ENCODE measurements around the gene RTL10. TPM values are rescaled to one million over a fixed set of nuclear protein-coding genes. Genes with fewer than 3 reads are reported as not detected.

Gene RTL10
- total RNA-seq = 20.5 TPM
- long read RNA-seq, full-length matches to known transcripts = 10 of 25 reads
- long read RNA-seq, partial matches to known transcripts = 0 of 25 reads
- long read RNA-seq, other reads (novel, unspliced or antisense) = 15 of 25 reads

- DNase-seq = peak; percentile 99
- H3K9me3 ChIP-seq = no peaks in the 10 kb centered on the region
- peak within 1 kb of the TSS; percentile 94 for H3K27ac ChIP-seq
- peak within 1 kb of the TSS; percentile 86 for H3K4me3 ChIP-seq
- peaks cover 40% of the 10 kb centered on the region for H3K4me1 ChIP-seq
- TF ChIP-seq CTCF (IDR thresholded peaks at IDR 0.05) = no peak
- intact Hi-C loops (cut with DNase I) = no loop called here
- peaks cover 14% of the 10 kb centered on the region for H3K36me3 ChIP-seq
- ATAC-seq = peak; percentile 95
- H3K27me3 ChIP-seq = no peaks in the 10 kb centered on the region
Observed at GRCh38 chr22:19854778-19855503, at the start of gene RTL10, which contains the start of gene GNB1L. RTL10 (minus strand) TSS chr22:19854874; CDS start chr22:19852261, 2,613 bp downstream. GNB1L (minus strand) TSS chr22:19854874; CDS start chr22:19821355, 33,519 bp downstream.

- no peak for ATAC-seq
- intact Hi-C loops (cut with DNase I) = no loop called here
- H3K9me3 ChIP-seq = no peaks in the 10 kb centered on the region
- H3K4me3 ChIP-seq = no peak overlapping the region
- H3K4me1 ChIP-seq = no peaks in the 10 kb centered on the region
- TF ChIP-seq CTCF (IDR thresholded peaks at IDR 0.05) = no peak
- H3K27me3 ChIP-seq = no peaks in the 10 kb centered on the region
- no peak overlapping the region for H3K27ac ChIP-seq
- H3K36me3 ChIP-seq = peaks cover 28% of the 10 kb centered on the region
- no peak for DNase-seq
Observed at GRCh38 chr22:19904174-19904856, 49.6 kb upstream of the RTL10 start.

- Histone ChIP-seq H3K4me3 (no peak overlapping the region), H3K36me3 (peaks cover 35% of the 10 kb centered on the region), H3K27me3 (no peaks in the 10 kb centered on the region), H3K9me3 (no peaks in the 10 kb centered on the region), H3K27ac (no peak overlapping the region), H3K4me1 (no peaks in the 10 kb centered on the region)
- DNase-seq (no peak), ATAC-seq (no peak)
- TF ChIP-seq CTCF (IDR thresholded peaks at IDR 0.05) = no peak
- intact Hi-C loops (cut with DNase I) = no loop called here
Observed at GRCh38 chr22:19903513-19903912, 48.8 kb upstream of the RTL10 start.

GRCh38 chr22:19903031-19903430 is 48.4 kb upstream of the RTL10 start:
- H3K27me3 ChIP-seq = no peaks in the 10 kb centered on the region
- H3K4me3 ChIP-seq = no peak overlapping the region
- no peak for TF ChIP-seq CTCF (IDR thresholded peaks at IDR 0.05)
- no peaks in the 10 kb centered on the region for H3K9me3 ChIP-seq
- ATAC-seq = no peak
- H3K36me3 ChIP-seq = peaks cover 36% of the 10 kb centered on the region
- DNase-seq = no peak
- no peak overlapping the region for H3K27ac ChIP-seq
- H3K4me1 ChIP-seq = no peaks in the 10 kb centered on the region
- intact Hi-C loops (cut with DNase I) = no loop called here

GRCh38 chr22:19902245-19902715 is 47.6 kb upstream of the RTL10 start:
- intact Hi-C loops (cut with DNase I) = no loop called here
- H3K36me3 ChIP-seq = peaks cover 43% of the 10 kb centered on the region
- no peak overlapping the region for H3K27ac ChIP-seq
- no peak overlapping the region for H3K4me3 ChIP-seq
- TF ChIP-seq CTCF (IDR thresholded peaks at IDR 0.05) = no peak
- H3K4me1 ChIP-seq = no peaks in the 10 kb centered on the region
- DNase-seq = no peak
- no peaks in the 10 kb centered on the region for H3K9me3 ChIP-seq
- ATAC-seq = no peak
- H3K27me3 ChIP-seq = no peaks in the 10 kb centered on the region

All from upper lobe of right lung (tissue), 1 donor.